Mesenteric fat pad (tissue), 1 donor: ENCODE measurements around the gene ACTC1. TPM values are rescaled to one million over a fixed set of nuclear protein-coding genes. Genes with fewer than 3 reads are reported as not detected.

ENCODE experiments used
- DNase-seq: peaks from one replicate; pipeline ENCODE4 v3.0.0-alpha.2; 2020; ENCODE audit warnings: low spot score
- total RNA-seq: library from RNA; stranded (reverse); fragmentation: NEBNext Ultra II Directional; extraction: Animal tissue kit (Norgen Biotek cat#: 25700); gene quantifications from one replicate; pipeline ENCODE4 v1.2.1, GENCODE V29; 2021
- donor health status: DM: yes; HTN: yes; CAD: no.

Gene ACTC1
- total RNA-seq, 1 donor from 2014 or later, result 0.55 TPM

GRCh38 chr15:34759992-34760391 lies 35.4 kb downstream of the ACTC1 start:
- no peak for DNase-seq

DNA sequence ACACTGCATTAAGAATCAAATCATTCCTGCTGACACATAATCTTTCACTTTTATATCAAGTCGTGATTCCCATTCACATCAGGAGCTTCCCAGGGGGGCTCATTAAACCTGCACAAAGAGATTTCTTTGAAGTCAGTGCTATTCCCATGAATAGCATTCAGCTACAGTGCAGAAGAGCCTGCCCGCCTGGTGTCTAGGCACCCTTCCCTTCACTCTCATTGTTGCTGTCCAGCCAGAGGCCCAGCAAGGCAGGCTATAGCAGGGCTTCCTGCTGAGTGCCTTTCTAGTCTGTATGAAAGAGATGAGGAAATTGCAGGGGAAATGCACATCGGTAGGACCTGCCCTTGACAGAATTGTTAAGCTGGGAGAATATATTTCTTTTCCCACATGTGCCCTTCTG lies 36.0 kb downstream of the ACTC1 start:
- DNase-seq, result no peak

GRCh38 chr15:34757262-34757661 lies 38.1 kb downstream of the ACTC1 start:
- DNase-seq, result no peak

- no peak for DNase-seq
These were observed 40.0 kb downstream of the ACTC1 start for GRCh38 chr15:34755419-34755773.

- DNase-seq, result no peak
These were observed 40.5 kb downstream of the ACTC1 start, which contains the start of gene GJD2 for GRCh38 chr15:34754674-34755418. Gene GJD2, minus strand, starts transcription at chr15:34754998. Its CDS starts 510 bp downstream, at chr15:34754488.

DNA sequence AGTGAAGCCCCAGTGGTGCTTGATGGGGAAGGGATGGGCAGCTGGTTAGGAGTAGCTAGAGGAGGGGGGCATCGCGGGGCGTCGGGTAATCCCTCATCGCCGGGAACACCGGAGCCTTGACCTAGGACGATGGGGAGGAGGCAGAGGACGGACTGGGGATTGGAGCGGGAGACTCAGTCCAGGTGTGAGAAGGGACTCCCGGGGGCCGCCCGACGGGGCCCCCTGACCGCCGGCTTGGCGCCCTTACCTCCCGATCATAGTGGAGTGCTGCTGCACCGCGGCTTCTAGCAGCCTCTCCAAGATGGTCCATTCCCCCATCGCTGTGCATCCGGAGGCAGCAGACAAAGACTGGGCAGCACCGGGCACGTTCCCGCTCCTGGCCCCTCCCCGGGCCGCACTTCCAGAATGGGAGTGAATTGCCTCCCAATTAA lies 41.2 kb downstream of the ACTC1 start:
- no peak for DNase-seq

- DNase-seq, result no peak
These were observed 42.0 kb downstream of the ACTC1 start for GRCh38 chr15:34753236-34753894.

DNA sequence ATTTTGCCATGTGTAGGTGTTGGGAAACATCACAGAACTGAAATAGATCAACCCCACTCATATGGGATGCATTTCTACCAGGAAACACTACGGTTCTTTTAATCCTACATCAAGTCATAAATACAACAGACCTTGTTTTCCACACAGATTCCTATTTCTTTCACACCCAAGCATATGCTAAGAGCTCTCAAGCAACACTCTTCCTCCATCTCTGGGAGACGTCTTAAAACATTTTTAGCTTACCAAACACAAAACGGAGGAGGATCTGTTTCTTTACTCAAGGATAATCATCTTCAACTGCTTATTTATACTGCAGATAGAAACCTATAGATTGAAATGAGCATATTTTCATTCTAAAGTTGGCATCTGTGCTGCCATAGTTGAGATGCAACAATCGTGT lies 45.7 kb downstream of the ACTC1 start:
- no peak for DNase-seq

Other genes with a start within 250 kb of the ACTC1 start
- gene GOLGA8B, start 211.9 kb downstream of the ACTC1 start, total RNA-seq, result 39.8 TPM
- gene GJD2, start 40.6 kb downstream of the ACTC1 start, total RNA-seq, result not detected
- 31.5 TPM for gene AQR, start 174.2 kb upstream of the ACTC1 start, total RNA-seq
- 27.2 TPM for gene ZNF770, start 192.7 kb upstream of the ACTC1 start, total RNA-seq